NCI-H2196 (cell line): Measurements from ENCODE around the gene NEDD4L.

ENCODE experiments used
- DNase-seq: peaks from one replicate; lab custom pipeline; 2025; ENCODE audit not compliant: unreplicated experiment; lab: John Stamatoyannopoulos, UW

Gene NEDD4L

GRCh38 chr18:58391231-58391825 lies 347.3 kb downstream of the NEDD4L start:
- DNase-seq: no peak

- no peak for DNase-seq
Measured at GRCh38 chr18:58391932-58392323, 347.9 kb downstream of the NEDD4L start.

GRCh38 chr18:58392324-58393000 lies 348.4 kb downstream of the NEDD4L start:
- DNase-seq: no peak

GRCh38 chr18:58393295-58393694 lies 349.3 kb downstream of the NEDD4L start:
- no peak for DNase-seq

- no peak for DNase-seq
Measured at GRCh38 chr18:58394046-58394445, 350.0 kb downstream of the NEDD4L start.

- DNase-seq: no peak
Measured at GRCh38 chr18:58394602-58395425, 350.8 kb downstream of the NEDD4L start.

- no peak for DNase-seq
Measured at GRCh38 chr18:58396144-58396543, 352.1 kb downstream of the NEDD4L start.

GRCh38 chr18:58396966-58397365 lies 352.9 kb downstream of the NEDD4L start:
- no peak for DNase-seq

GRCh38 chr18:58397385-58398132 lies 353.5 kb downstream of the NEDD4L start:
- no peak for DNase-seq

- no peak for DNase-seq
Measured at GRCh38 chr18:58398648-58399398, 354.8 kb downstream of the NEDD4L start.

GRCh38 chr18:58400331-58400870 lies 356.4 kb downstream of the NEDD4L start:
- DNase-seq: no peak

GRCh38 chr18:58401191-58401590 lies 357.2 kb downstream of the NEDD4L start:
- DNase-seq: no peak

- no peak for DNase-seq
Measured at GRCh38 chr18:58402247-58402646, 358.2 kb downstream of the NEDD4L start.

- DNase-seq: no peak
Measured at GRCh38 chr18:58402951-58403702, 359.1 kb downstream of the NEDD4L start.

- DNase-seq: no peak
Measured at GRCh38 chr18:58403799-58404455, 359.9 kb downstream of the NEDD4L start.

- no peak for DNase-seq
Measured at GRCh38 chr18:58405107-58405898, 361.3 kb downstream of the NEDD4L start.

GRCh38 chr18:58407263-58407648 lies 363.2 kb downstream of the NEDD4L start:
- DNase-seq: no peak

- no peak for DNase-seq
Measured at GRCh38 chr18:58407649-58408407, 363.8 kb downstream of the NEDD4L start.
